GM12878 (cell line): ENCODE measurements around the gene TRUB2. TPM values are rescaled to one million over a fixed set of nuclear protein-coding genes. Genes with fewer than 3 reads are reported as not detected.

Experiments used
- ATAC-seq: fragments of 200-7000 bp; cut with Tn5 transposase; 3 replicates; pipeline ENCODE4 v1.9.1; 2020; ENCODE audit warnings: mild to moderate bottlenecking, moderate library complexity
- BruUV-seq: library from RNA; stranded (reverse); fragments of 400-500 nt; replicated peaks from 2 replicates; lab custom pipeline; 2021; lab: Mats Ljungman, UMichigan
- CTCF ChIA-PET: fragments of 300-600 bp; sonication (Branson Sonifier 250); formaldehyde crosslinking; extraction: SDS; loops from one replicate; lab custom pipeline; 2021; ENCODE audit warnings: inconsistent platforms; lab: Yijun Ruan, JAX
- POLR2A ChIA-PET: fragments of 350-600 bp; formaldehyde crosslinking; extraction: SDS; loops from one replicate; lab custom pipeline; 2021; ENCODE audit warnings: inconsistent platforms; lab: Charles Lee
- RAD21 ChIA-PET: fragments of 300-600 bp; sonication (Branson Sonifier 250); formaldehyde crosslinking; loops from one replicate; lab custom pipeline; 2023; ENCODE audit warnings: antibody characterized with exemption; ENCODE audit not compliant: unreplicated experiment; lab: Charles Lee
- SMC1A ChIA-PET: fragments of 300-600 bp; sonication (Branson Sonifier 250); formaldehyde crosslinking; loops from one replicate; lab custom pipeline; 2023; ENCODE audit not compliant: unreplicated experiment, uncharacterized antibody; lab: Charles Lee
- DNase-seq: peaks from one replicate; pipeline ENCODE4 v3.0.0-alpha.2; 2011; ENCODE audit warnings: low read depth, low spot score
- FAIRE-seq: peaks from 3 replicates; lab custom pipeline; 2011; peaks lifted over from hg19 to GRCh38; lab: Jason Lieb, UNC
- H2AFZ ChIP-seq: 2 replicates; pipeline ENCODE4 v1.6.0; 2011; ENCODE audit warnings: low read depth, low read length, control low read depth; ENCODE audit not compliant: control insufficient read depth
- H3K27ac ChIP-seq: 2 replicates; pipeline ENCODE4 v1.5.1; 2011; ENCODE audit warnings: control low read depth; ENCODE audit not compliant: control insufficient read depth, insufficient read depth
- H3K27me3 ChIP-seq, 2 experiments: replicated peaks in 1 of 2; 2 replicates each; pipeline versions ENCODE4 v1.6.0 to v1.6.1; 2011; ENCODE audit warnings: low read length in 1 of 2; ENCODE audit not compliant: control insufficient read depth in 2 of 2, insufficient read depth in 2 of 2
- H3K36me3 ChIP-seq, 2 experiments: 2 replicates each; pipeline ENCODE4 v1.5.1; 2011; ENCODE audit warnings: low read length in 1 of 2; ENCODE audit not compliant: control insufficient read depth in 2 of 2, insufficient read depth in 2 of 2
- H3K4me1 ChIP-seq: 2 replicates; pipeline ENCODE4 v1.6.1; 2011; ENCODE audit warnings: mild to moderate bottlenecking, low read length, moderate library complexity, mixed read lengths; ENCODE audit not compliant: control insufficient read depth, insufficient read depth
- H3K4me2 ChIP-seq: 2 replicates; pipeline ENCODE4 v1.6.0; 2011; ENCODE audit warnings: control low read depth; ENCODE audit not compliant: control insufficient read depth, insufficient read depth
- H3K4me3 ChIP-seq: fragments of 200-600 bp; sonication (generic); 2 replicates; pipeline ENCODE4 v1.5.1; 2016
- H3K79me2 ChIP-seq: 2 replicates; pipeline ENCODE4 v1.6.0; 2011; ENCODE audit warnings: low read length; ENCODE audit not compliant: control insufficient read depth, insufficient read depth
- H3K9ac ChIP-seq: 2 replicates; pipeline ENCODE4 v1.8.0; 2011; ENCODE audit warnings: low read length, control low read depth, mixed read lengths; ENCODE audit not compliant: control insufficient read depth, insufficient read depth
- H3K9me3 ChIP-seq: replicated peaks from 3 replicates; pipeline ENCODE4 v1.5.1; 2011; ENCODE audit warnings: mild to moderate bottlenecking, low read length; ENCODE audit not compliant: control insufficient read depth, insufficient read depth
- H4K20me1 ChIP-seq: 2 replicates; pipeline ENCODE4 v1.6.0; 2011; ENCODE audit not compliant: control insufficient read depth, insufficient read depth
- CHD4 ChIP-seq: fragments of 200-600 bp; sonication (generic); IDR thresholded peaks from 2 replicates; pipeline ENCODE4 v1.6.1; 2016; ENCODE audit warnings: mild to moderate bottlenecking
- DPF2 ChIP-seq: fragments of 450-650 bp; IDR thresholded peaks from 2 replicates; pipeline ENCODE4 v1.6.1; 2017; ENCODE audit warnings: mild to moderate bottlenecking
- FOS ChIP-seq: IDR thresholded peaks from 3 replicates; pipeline ENCODE4 v1.6.1; 2011; ENCODE audit warnings: borderline replicate concordance; ENCODE audit not compliant: insufficient read length; ENCODE audit errors: extremely low read depth
- NR2C2 ChIP-seq: IDR thresholded peaks from 2 replicates; pipeline ENCODE4 v1.6.1; 2011; ENCODE audit warnings: borderline replicate concordance, low read depth; ENCODE audit not compliant: control insufficient read depth, insufficient read length
- RELA ChIP-seq: fragments of 450-650 bp; IDR thresholded peaks from 2 replicates; pipeline ENCODE4 v1.8.0; 2014; ENCODE audit warnings: borderline replicate concordance; ENCODE audit not compliant: partially characterized antibody
- SMC3 ChIP-seq: IDR thresholded peaks from 2 replicates; pipeline ENCODE4 v1.6.1; 2011; ENCODE audit warnings: low read length, improper control_type of control experiment, borderline replicate concordance
- TCF12 ChIP-seq: IDR thresholded peaks from 2 replicates; pipeline ENCODE4 v1.6.1; 2011; ENCODE audit warnings: low read depth, mild to moderate bottlenecking, low read length
- YBX1 ChIP-seq: fragments of 450-650 bp; IDR thresholded peaks from 2 replicates; pipeline ENCODE4 v1.6.1; 2016; ENCODE audit warnings: antibody characterized with exemption
- ZNF384 ChIP-seq: IDR thresholded peaks from 2 replicates; pipeline ENCODE4 v1.6.1; 2012; ENCODE audit warnings: low read depth, mild to moderate bottlenecking, low read length, improper control_type of control experiment, borderline replicate concordance
- WGBS: methylation state at CpG from one replicate; pipeline ENCODE4 v1.1.6; 2016; ENCODE audit warnings: low lambda C conversion rate; ENCODE audit not compliant: insufficient replicate concordance, insufficient coverage; ENCODE audit errors: missing lambda C conversion rate; 5-methylcytosine and 5-hydroxymethylcytosine counted together
- in situ Hi-C: fragments of 300-500 bp; cut with MboI; formaldehyde crosslinking; loops from 9 replicates; pipeline ENCODE4 v1.14.3; 2018; ENCODE audit warnings: mixed read lengths
- intact Hi-C: fragments of 100-400 bp; cut with micrococcal nuclease; formaldehyde crosslinking; loops from one replicate; pipeline ENCODE4 v1.14.2; 2022; ENCODE audit not compliant: unreplicated experiment
- polyA plus RNA-seq, 11 experiments: library from polyadenylated mRNA; depleted of rRNA in 4 of 11; unstranded in 6 of 11; stranded (reverse) in 5 of 11; fragments of >200 nt; fragmentation: Nextera tagmentation in 4 of 11; fragmentation: Illumina TruSeq in 1 of 11; extraction: Ambion mirVana in 4 of 11; extraction: Trizol in 1 of 11; gene quantifications; 1 replicate in 1 of 11; 2 replicates in 10 of 11; pipeline versions ENCODE4 v1.2.1 to v1.2.3, GENCODE V29; 2011 to 2016; ENCODE audit warnings: inconsistent platforms in 2 of 11, missing spikeins in 2 of 11, low read depth in 1 of 11
- total RNA-seq, 4 experiments: library from RNA; depleted of rRNA in 3 of 4; stranded (reverse); fragments of >200 nt in 3 of 4; fragmentation: Illumina TruSeq in 1 of 4; extraction: Trizol in 1 of 4; gene quantifications; 2 replicates each; pipeline versions ENCODE4 v1.2.1 to v1.2.3, GENCODE V29; 2013 to 2021
- TF ChIP-seq, protein P1 (sequence below): IDR thresholded peaks from 2 replicates; pipeline ENCODE4 v1.6.1; 2012; ENCODE audit warnings: low read depth, low read length, improper control_type of control experiment
- TF ChIP-seq, protein P2 (sequence below): fragments of 450-650 bp; IDR thresholded peaks from 2 replicates; pipeline ENCODE4 v1.6.1; 2017; ENCODE audit warnings: low read depth, mild to moderate bottlenecking, moderate library complexity
- TF ChIP-seq, protein P3 (sequence below): fragments of 150-350 bp; IDR thresholded peaks from 2 replicates; pipeline ENCODE4 v1.6.1; 2014; ENCODE audit warnings: mild to moderate bottlenecking, low read depth, low read length
- TF ChIP-seq, protein P4 (sequence below): fragments of 450-650 bp; IDR thresholded peaks from 2 replicates; pipeline ENCODE4 v1.6.1; 2017; ENCODE audit warnings: mild to moderate bottlenecking, moderate library complexity

The TRUB2 gene
- total and polyA plus RNA-seq, 10 of the 15 experiments (the other 5 are each of a cell fraction or from before 2014, with no cell fraction given), result 2.8 to 70.5 (median 37.2) TPM

DNA sequence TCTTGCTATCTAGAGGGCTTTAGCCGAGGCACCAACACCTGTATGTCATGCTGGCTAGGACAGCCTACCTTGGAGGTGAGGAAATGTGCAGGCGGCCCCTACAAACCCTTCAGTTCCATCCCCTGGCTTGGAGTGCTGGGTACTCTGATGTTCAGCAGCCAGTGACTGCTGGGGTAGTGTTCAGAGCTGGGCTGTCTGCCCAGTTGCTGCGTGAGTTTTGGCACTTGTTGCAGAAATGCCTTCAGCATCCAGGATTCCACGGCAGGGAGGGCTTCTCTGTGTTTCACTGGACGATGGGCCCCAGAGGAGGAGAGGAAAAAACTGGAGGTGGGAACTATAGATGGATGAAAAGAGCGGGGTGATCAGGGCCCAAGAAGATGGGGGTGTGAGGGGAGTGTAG is 35.8 kb downstream of the TRUB2 start (continued):
- no peak for TF ChIP-seq CHD4
- TF ChIP-seq RELA, result no peak
- no peak for TF ChIP-seq NR2C2
- TF ChIP-seq TCF12, result no peak
- no peak for TF ChIP-seq YBX1
- TF ChIP-seq, protein P1, sequence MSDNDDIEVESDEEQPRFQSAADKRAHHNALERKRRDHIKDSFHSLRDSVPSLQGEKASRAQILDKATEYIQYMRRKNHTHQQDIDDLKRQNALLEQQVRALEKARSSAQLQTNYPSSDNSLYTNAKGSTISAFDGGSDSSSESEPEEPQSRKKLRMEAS, result no peak
- TF ChIP-seq SMC3, result no peak
- TF ChIP-seq, protein P2, sequence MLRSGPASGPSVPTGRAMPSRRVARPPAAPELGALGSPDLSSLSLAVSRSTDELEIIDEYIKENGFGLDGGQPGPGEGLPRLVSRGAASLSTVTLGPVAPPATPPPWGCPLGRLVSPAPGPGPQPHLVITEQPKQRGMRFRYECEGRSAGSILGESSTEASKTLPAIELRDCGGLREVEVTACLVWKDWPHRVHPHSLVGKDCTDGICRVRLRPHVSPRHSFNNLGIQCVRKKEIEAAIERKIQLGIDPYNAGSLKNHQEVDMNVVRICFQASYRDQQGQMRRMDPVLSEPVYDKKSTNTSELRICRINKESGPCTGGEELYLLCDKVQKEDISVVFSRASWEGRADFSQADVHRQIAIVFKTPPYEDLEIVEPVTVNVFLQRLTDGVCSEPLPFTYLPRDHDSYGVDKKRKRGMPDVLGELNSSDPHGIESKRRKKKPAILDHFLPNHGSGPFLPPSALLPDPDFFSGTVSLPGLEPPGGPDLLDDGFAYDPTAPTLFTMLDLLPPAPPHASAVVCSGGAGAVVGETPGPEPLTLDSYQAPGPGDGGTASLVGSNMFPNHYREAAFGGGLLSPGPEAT, result no peak
- no peak for TF ChIP-seq FOS

DNA sequence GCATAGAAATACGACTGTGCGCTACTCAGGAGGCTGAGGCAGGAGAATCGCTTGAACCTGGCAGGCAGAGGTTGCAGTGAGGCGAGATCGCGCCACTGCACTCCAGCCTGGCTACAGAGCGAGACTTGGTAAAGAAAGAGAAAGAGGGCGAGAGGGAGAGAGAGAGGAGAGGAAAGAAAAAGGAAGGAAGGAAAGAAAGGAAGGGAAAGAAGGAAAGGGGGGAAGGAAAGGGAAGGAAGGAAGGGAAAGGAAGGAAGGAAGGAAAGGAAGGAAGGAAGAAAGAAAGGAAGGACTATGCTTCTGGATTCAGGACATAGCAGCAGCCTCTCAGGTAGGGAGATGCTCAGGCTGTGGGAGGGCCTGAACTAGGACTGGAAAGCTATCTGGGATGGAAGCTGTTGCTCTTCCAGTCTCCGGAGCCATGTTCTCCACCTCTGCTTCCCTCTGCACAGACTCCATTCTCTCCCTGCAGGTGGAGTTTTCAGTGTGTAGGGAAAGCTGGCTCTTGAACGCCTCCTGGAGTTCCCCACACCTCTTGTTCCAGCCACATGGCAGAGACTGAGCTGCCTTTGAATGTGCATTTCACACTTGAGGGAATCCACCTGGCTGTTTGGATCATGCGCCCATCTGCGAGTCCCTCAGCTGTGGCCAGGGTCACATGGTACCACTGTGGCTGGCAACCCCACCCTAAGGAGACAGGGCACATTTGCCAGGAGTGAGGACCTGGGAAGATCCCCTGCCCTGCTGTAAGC is 37.0 kb downstream of the TRUB2 start:
- no peak overlapping the region for H3K4me2 ChIP-seq
- no peak for DNase-seq
- no peak for FAIRE-seq
- no peaks in the 10 kb centered on the region for H3K4me1 ChIP-seq
- CTCF ChIA-PET, result no interaction called here
- H3K27ac ChIP-seq, result no peak overlapping the region
- H3K79me2 ChIP-seq, result no peaks in the 10 kb centered on the region
- H3K9ac ChIP-seq, result no peak overlapping the region
- BruUV-seq, result no TSS peak
- no peak overlapping the region for H3K4me3 ChIP-seq
- no peaks in the 10 kb centered on the region for H3K36me3 ChIP-seq
- H4K20me1 ChIP-seq, result no peaks in the 10 kb centered on the region
- no peaks in the 10 kb centered on the region; a peak in 1 of 4 replicates for H3K27me3 ChIP-seq
- intact Hi-C loops, result no loop called here
- in situ Hi-C loops, result no loop called here
- POLR2A ChIA-PET, result interaction anchor here (0.7 to 0.8 kb wide), 2 partner anchors 9 to 134 kb away, joined by 3 read pairs; partner anchors contain the start of genes GOLGA2 and SWI5
- SMC1A ChIA-PET, result interaction anchor here (1.0 kb wide), 1 partner anchor 19 kb away, joined by 3 read pairs; no protein-coding TSS in a partner anchor
- no peak overlapping the region for H2AFZ ChIP-seq
- no peak for ATAC-seq
- no peaks in the 10 kb centered on the region for H3K9me3 ChIP-seq
- RAD21 ChIA-PET, result interaction anchor here (0.5 kb wide), 1 partner anchor 23 kb away, joined by 3 read pairs; no protein-coding TSS in a partner anchor
- WGBS, result 75% methylated on average over 12 of the region's 12 CpGs
- TF ChIP-seq, protein P3, sequence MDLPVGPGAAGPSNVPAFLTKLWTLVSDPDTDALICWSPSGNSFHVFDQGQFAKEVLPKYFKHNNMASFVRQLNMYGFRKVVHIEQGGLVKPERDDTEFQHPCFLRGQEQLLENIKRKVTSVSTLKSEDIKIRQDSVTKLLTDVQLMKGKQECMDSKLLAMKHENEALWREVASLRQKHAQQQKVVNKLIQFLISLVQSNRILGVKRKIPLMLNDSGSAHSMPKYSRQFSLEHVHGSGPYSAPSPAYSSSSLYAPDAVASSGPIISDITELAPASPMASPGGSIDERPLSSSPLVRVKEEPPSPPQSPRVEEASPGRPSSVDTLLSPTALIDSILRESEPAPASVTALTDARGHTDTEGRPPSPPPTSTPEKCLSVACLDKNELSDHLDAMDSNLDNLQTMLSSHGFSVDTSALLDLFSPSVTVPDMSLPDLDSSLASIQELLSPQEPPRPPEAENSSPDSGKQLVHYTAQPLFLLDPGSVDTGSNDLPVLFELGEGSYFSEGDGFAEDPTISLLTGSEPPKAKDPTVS, result no peak
- TF ChIP-seq DPF2 (no peak), ZNF384 (no peak)
- TF ChIP-seq, protein P4, sequence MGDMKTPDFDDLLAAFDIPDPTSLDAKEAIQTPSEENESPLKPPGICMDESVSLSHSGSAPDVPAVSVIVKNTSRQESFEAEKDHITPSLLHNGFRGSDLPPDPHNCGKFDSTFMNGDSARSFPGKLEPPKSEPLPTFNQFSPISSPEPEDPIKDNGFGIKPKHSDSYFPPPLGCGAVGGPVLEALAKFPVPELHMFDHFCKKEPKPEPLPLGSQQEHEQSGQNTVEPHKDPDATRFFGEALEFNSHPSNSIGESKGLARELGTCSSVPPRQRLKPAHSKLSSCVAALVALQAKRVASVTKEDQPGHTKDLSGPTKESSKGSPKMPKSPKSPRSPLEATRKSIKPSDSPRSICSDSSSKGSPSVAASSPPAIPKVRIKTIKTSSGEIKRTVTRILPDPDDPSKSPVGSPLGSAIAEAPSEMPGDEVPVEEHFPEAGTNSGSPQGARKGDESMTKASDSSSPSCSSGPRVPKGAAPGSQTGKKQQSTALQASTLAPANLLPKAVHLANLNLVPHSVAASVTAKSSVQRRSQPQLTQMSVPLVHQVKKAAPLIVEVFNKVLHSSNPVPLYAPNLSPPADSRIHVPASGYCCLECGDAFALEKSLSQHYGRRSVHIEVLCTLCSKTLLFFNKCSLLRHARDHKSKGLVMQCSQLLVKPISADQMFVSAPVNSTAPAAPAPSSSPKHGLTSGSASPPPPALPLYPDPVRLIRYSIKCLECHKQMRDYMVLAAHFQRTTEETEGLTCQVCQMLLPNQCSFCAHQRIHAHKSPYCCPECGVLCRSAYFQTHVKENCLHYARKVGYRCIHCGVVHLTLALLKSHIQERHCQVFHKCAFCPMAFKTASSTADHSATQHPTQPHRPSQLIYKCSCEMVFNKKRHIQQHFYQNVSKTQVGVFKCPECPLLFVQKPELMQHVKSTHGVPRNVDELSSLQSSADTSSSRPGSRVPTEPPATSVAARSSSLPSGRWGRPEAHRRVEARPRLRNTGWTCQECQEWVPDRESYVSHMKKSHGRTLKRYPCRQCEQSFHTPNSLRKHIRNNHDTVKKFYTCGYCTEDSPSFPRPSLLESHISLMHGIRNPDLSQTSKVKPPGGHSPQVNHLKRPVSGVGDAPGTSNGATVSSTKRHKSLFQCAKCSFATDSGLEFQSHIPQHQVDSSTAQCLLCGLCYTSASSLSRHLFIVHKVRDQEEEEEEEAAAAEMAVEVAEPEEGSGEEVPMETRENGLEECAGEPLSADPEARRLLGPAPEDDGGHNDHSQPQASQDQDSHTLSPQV, result no peak
